ENCODE data around the gene SLC25A39.

Gene SLC25A39

GRCh38 chr17:44362949-44363612 lies 38.5 kb upstream of the SLC25A39 start:
- TF ChIP-seq CTCF (IDR thresholded peaks at IDR 0.05; ENCODE audit: low read depth, low read length, missing control alignments): no peak
- H3K4me3 ChIP-seq (replicated peaks; ENCODE audit: low read depth, low read length): peak overlapping the region; percentile 61
- DNase-seq (ENCODE audit: extremely low read depth, low read depth): no peak

GRCh38 chr17:44362459-44362948 lies 37.9 kb upstream of the SLC25A39 start:
- TF ChIP-seq CTCF (IDR thresholded peaks at IDR 0.05; ENCODE audit: low read depth, low read length, missing control alignments): no peak
- H3K4me3 ChIP-seq (replicated peaks; ENCODE audit: low read depth, low read length): peak overlapping the region; percentile 61
- DNase-seq (ENCODE audit: extremely low read depth, low read depth): no peak

GRCh38 chr17:44361292-44362260 lies 37.0 kb upstream of the SLC25A39 start:
- no peak overlapping the region for H3K4me3 ChIP-seq (replicated peaks; ENCODE audit: low read depth, low read length)
- TF ChIP-seq CTCF (IDR thresholded peaks at IDR 0.05; ENCODE audit: low read depth, low read length, missing control alignments): no peak
- no peak for DNase-seq (ENCODE audit: extremely low read depth, low read depth)

GRCh38 chr17:44360826-44361225 lies 36.2 kb upstream of the SLC25A39 start:
- no peak for DNase-seq (ENCODE audit: extremely low read depth, low read depth)
- no peak overlapping the region for H3K4me3 ChIP-seq (replicated peaks; ENCODE audit: low read depth, low read length)
- no peak for TF ChIP-seq CTCF (IDR thresholded peaks at IDR 0.05; ENCODE audit: low read depth, low read length, missing control alignments)

- H3K4me3 ChIP-seq (replicated peaks; ENCODE audit: low read depth, low read length): no peak overlapping the region
- TF ChIP-seq CTCF (IDR thresholded peaks at IDR 0.05; ENCODE audit: low read depth, low read length, missing control alignments): no peak
- no peak for DNase-seq (ENCODE audit: extremely low read depth, low read depth)
These were observed 35.5 kb upstream of the SLC25A39 start for GRCh38 chr17:44360144-44360533.

GRCh38 chr17:44359458-44360143 lies 35.0 kb upstream of the SLC25A39 start:
- DNase-seq (ENCODE audit: extremely low read depth, low read depth): no peak
- TF ChIP-seq CTCF (IDR thresholded peaks at IDR 0.05; ENCODE audit: low read depth, low read length, missing control alignments): no peak
- H3K4me3 ChIP-seq (replicated peaks; ENCODE audit: low read depth, low read length): no peak overlapping the region
